GM19328 (cell line): Measurements from ENCODE around the gene CSK.

ENCODE experiments used
- ATAC-seq: cut with Tn5 transposase; IDR thresholded peaks from one replicate; pipeline ENCODE4 v1.9.1; 2021; ENCODE audit warnings: mild to moderate bottlenecking, moderate library complexity; ENCODE audit not compliant: unreplicated experiment

CSK gene

GRCh38 chr15:74799856-74800558 lies 18.1 kb downstream of the CSK start:
- ATAC-seq: no peak

GRCh38 chr15:74800559-74801094 lies 18.7 kb downstream of the CSK start:
- no peak for ATAC-seq

- ATAC-seq: no peak
Measured at GRCh38 chr15:74801311-74801997, 19.6 kb downstream of the CSK start.

- ATAC-seq: no peak
Measured at GRCh38 chr15:74802290-74802689, 20.4 kb downstream of the CSK start.

- no peak for ATAC-seq
Measured at GRCh38 chr15:74802862-74803447, 21.1 kb downstream of the CSK start.

GRCh38 chr15:74804935-74805334 lies 23.1 kb downstream of the CSK start:
- ATAC-seq: no peak

- no peak for ATAC-seq
Measured at GRCh38 chr15:74807282-74807681, 25.4 kb downstream of the CSK start.

GRCh38 chr15:74808078-74808839 lies 26.4 kb downstream of the CSK start:
- no peak for ATAC-seq

GRCh38 chr15:74808840-74809229 lies 27.0 kb downstream of the CSK start:
- no peak for ATAC-seq

GRCh38 chr15:74809242-74809641 lies 27.4 kb downstream of the CSK start:
- ATAC-seq: no peak

- ATAC-seq: no peak
Measured at GRCh38 chr15:74809956-74810355, 28.1 kb downstream of the CSK start.

- ATAC-seq: no peak
Measured at GRCh38 chr15:74812533-74812932, 30.7 kb downstream of the CSK start, which contains the start of gene LMAN1L. LMAN1L (plus strand) TSS chr15:74812835; CDS start chr15:74812855, 20 bp downstream.

- no peak for ATAC-seq
Measured at GRCh38 chr15:74815121-74815934, 33.4 kb downstream of the CSK start.

GRCh38 chr15:74815961-74816360 lies 34.1 kb downstream of the CSK start:
- no peak for ATAC-seq

GRCh38 chr15:74816624-74817369 lies 34.9 kb downstream of the CSK start:
- no peak for ATAC-seq

GRCh38 chr15:74817370-74817737 lies 35.5 kb downstream of the CSK start:
- no peak for ATAC-seq

- no peak for ATAC-seq
Measured at GRCh38 chr15:74820056-74820455, 38.2 kb downstream of the CSK start.

- ATAC-seq: peak; percentile 73
Measured at GRCh38 chr15:74821091-74821789, 39.4 kb downstream of the CSK start.

- ATAC-seq: no peak
Measured at GRCh38 chr15:74821790-74822158, 39.9 kb downstream of the CSK start.
